ENCODE measurements around the gene FBXL5. TPM values are rescaled to one million over a fixed set of nuclear protein-coding genes. Genes with fewer than 3 reads are reported as not detected.

The FBXL5 gene
- total RNA-seq, 1 experiment from 2014 or later = 69.6 TPM

- Mint-ChIP-seq H3K36me3 (no peaks in the 10 kb centered on the region), H3K4me1 (peaks cover 45% of the 10 kb centered on the region), H3K27me3 (ENCODE audit: low read depth) (peaks cover 2% of the 10 kb centered on the region; the same call in 1 of the 2 replicates), H3K9me3 (no peaks in the 10 kb centered on the region), H3K4me3 (no peak overlapping the region), H3K27ac (peak overlapping the region; percentile 10; the same call in 1 of the 2 replicates)
- no peak for ATAC-seq
- ChIA-PET CTCF (interaction anchor here (0.7 to 3.6 kb wide), 3 partner anchors 86 to 182 kb away, joined by 3 to 27 read pairs (median 3); partner anchors contain the start of gene CC2D2A), POLR2A (no interaction called here)
- TF ChIP-seq PRRX2 (CRISPR knock-in tag; IDR thresholded peaks at IDR 0.05) (no peak), EMX1 (CRISPR knock-in tag; IDR thresholded peaks at IDR 0.05) (no peak), SMAD3 (CRISPR knock-in tag; IDR thresholded peaks at IDR 0.05; ENCODE audit: borderline replicate concordance) (no peak), ELF4 (CRISPR knock-in tag; IDR thresholded peaks at IDR 0.05; ENCODE audit: low read depth) (no peak), IRF1 (CRISPR knock-in tag; IDR thresholded peaks at IDR 0.05) (no peak), MXD4 (CRISPR knock-in tag; IDR thresholded peaks at IDR 0.05; ENCODE audit: borderline replicate concordance) (no peak), HMGXB4 (CRISPR knock-in tag; IDR thresholded peaks at IDR 0.05) (no peak), ATF6 (CRISPR knock-in tag; IDR thresholded peaks at IDR 0.05) (no peak), ZNF138 (CRISPR knock-in tag; conservative IDR thresholded peaks at IDR 0.05) (no peak), ATF3 (CRISPR knock-in tag; conservative IDR thresholded peaks at IDR 0.05) (no peak), GABPB1 (CRISPR knock-in tag; IDR thresholded peaks at IDR 0.05) (no peak), USF1 (CRISPR knock-in tag; IDR thresholded peaks at IDR 0.05) (no peak), NR3C1 (CRISPR knock-in tag; conservative IDR thresholded peaks at IDR 0.05; ENCODE audit: low read depth) (no peak), ERG (CRISPR knock-in tag; IDR thresholded peaks at IDR 0.05) (no peak), CTCF (IDR thresholded peaks at IDR 0.05) (no peak), OVOL2 (CRISPR knock-in tag; IDR thresholded peaks at IDR 0.05; ENCODE audit: borderline replicate concordance) (no peak), CDX4 (CRISPR knock-in tag; IDR thresholded peaks at IDR 0.05; ENCODE audit: borderline replicate concordance) (no peak)
- no peak for DNase-seq (ENCODE audit: low spot score)
Observed at GRCh38 chr4:15651676-15652075, 3.5 kb downstream of the FBXL5 start.
